ENCODE data around the gene GNB1.

DNA sequence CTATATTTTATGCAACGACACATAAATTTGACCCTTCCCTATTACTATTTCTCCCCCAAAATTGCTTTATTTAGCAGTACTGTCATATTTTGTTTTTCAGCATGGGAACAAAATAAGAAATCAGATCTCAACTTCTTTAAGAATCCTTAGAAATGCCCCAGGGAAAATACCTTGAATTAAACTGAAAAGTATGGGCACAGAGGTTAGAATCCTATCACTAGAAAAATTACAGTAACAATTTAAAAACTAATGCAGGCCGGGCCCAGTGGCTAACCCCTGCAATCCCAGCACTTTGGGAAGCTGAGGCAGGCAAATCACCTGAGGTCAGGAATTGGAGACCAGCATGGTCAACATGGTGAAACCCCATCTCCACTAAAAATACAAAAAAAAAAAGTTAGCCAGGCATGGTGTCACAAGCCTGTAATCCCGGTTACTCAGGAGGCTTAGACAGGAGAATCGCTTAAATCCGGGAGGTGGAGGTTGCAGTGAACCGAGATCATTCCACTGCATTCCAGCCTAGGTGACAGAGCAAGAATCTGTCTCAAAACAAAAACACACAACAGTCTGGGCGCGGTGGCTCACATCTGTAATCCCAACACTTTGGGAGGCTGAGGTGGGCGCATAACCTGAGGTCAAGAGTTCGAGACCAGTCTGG, 51.4 kb downstream of the GNB1 start:
- TF ChIP-seq CTCF (IDR thresholded peaks at IDR 0.05) (no peak), POLR2A (IDR thresholded peaks at IDR 0.05) (no peak)
